Right lobe of liver (tissue), 4 donors: ENCODE results near the gene NPHP1.

Source experiments
- CTCF ChIP-seq, 4 donors: fragments of 200-600 bp in 3 of 4; fragments of 450-650 bp in 1 of 4; IDR thresholded peaks; one replicate each; pipeline versions ENCODE4 v1.5.1 to v1.8.0; 2016 to 2022; ENCODE audit warnings: antibody characterized with exemption in 4 of 4, mild to moderate bottlenecking in 2 of 4
- POLR2A ChIP-seq: fragments of 450-650 bp; IDR thresholded peaks from one replicate; pipeline ENCODE4 v1.6.1; 2017; ENCODE audit warnings: antibody characterized with exemption, mild to moderate bottlenecking
- donor health status: DM: no; HTN: no; CAD: no.
- donor health status: DM: no; HTN: no; CAD: no.
- donor health status: DM: no; HTN: yes; CAD: no.

GRCh38 chr2:110157153-110157793, 47.5 kb downstream of the NPHP1 start:
- TF ChIP-seq CTCF (IDR thresholded peaks at IDR 0.05) = peak; percentile 70 to 78 (median 74)
- TF ChIP-seq POLR2A = no peak
